HEK293 (cell line): ENCODE results near the gene AK5.

Source experiments
- CTCF ChIA-PET: fragments of 350-600 bp; formaldehyde crosslinking; extraction: SDS; loops from one replicate; lab custom pipeline; 2021; ENCODE audit warnings: antibody characterized with exemption; lab: Yijun Ruan, JAX
- POLR2A ChIA-PET: fragments of 300-600 bp; formaldehyde crosslinking; extraction: SDS; loops from one replicate; lab custom pipeline; 2020; ENCODE audit warnings: antibody characterized with exemption, inconsistent platforms; lab: Yijun Ruan, JAX
- H3K27ac ChIP-seq: fragments of 200-500 bp; sonication (Bioruptor generic); 2 replicates; pipeline ENCODE4 v1.5.1; 2014; ENCODE audit warnings: low read depth, low read length, control low read depth, inconsistent platforms; ENCODE audit errors: extremely low read depth
- H3K36me3 ChIP-seq, 2 experiments: fragments of 200-500 bp in 1 of 2; sonication (Bioruptor generic) in 1 of 2; 1 replicate in 1 of 2; 2 replicates in 1 of 2; pipeline ENCODE4 v1.5.1; 2014 to 2017; ENCODE audit warnings: inconsistent platforms in 2 of 2, low read length in 2 of 2; ENCODE audit not compliant: control insufficient read depth in 2 of 2, insufficient read depth in 1 of 2
- H3K4me1 ChIP-seq: fragments of 200-500 bp; sonication (Bioruptor generic); 2 replicates; pipeline ENCODE4 v1.5.1; 2014; ENCODE audit warnings: mild to moderate bottlenecking, low read length, inconsistent platforms; ENCODE audit not compliant: control insufficient read depth, insufficient read depth
- H3K4me3 ChIP-seq: 2 replicates; pipeline ENCODE4 v1.5.1; 2011; ENCODE audit warnings: low read depth, mild to moderate bottlenecking, control low read depth, low read length, moderate library complexity
- H3K9me3 ChIP-seq: fragments of 200-500 bp; sonication (Bioruptor generic); 2 replicates; pipeline ENCODE4 v1.5.1; 2014; ENCODE audit warnings: low read depth, low read length, inconsistent platforms; ENCODE audit not compliant: control insufficient read depth, insufficient read depth
- HIC1 ChIP-seq: fragments of 450-650 bp; formaldehyde crosslinking; IDR thresholded peaks from 2 replicates; pipeline ENCODE4 v1.5.1; 2016; ENCODE audit warnings: missing biosample characterization, missing genetic modification characterization
- INSM2 ChIP-seq: fragments of 450-650 bp; formaldehyde crosslinking; IDR thresholded peaks from 2 replicates; pipeline ENCODE4 v1.5.1; 2016; ENCODE audit warnings: missing biosample characterization, missing genetic modification characterization
- KLF10 ChIP-seq: fragments of 450-650 bp; IDR thresholded peaks from 2 replicates; pipeline ENCODE4 v1.5.1; 2018; ENCODE audit warnings: missing biosample characterization, mild to moderate bottlenecking, missing genetic modification characterization
- OVOL3 ChIP-seq: fragments of 450-650 bp; formaldehyde crosslinking; IDR thresholded peaks from 2 replicates; pipeline ENCODE4 v1.5.1; 2016; ENCODE audit warnings: missing biosample characterization, missing genetic modification characterization
- PATZ1 ChIP-seq: fragments of 450-650 bp; formaldehyde crosslinking; IDR thresholded peaks from 2 replicates; pipeline ENCODE4 v1.5.1; 2016; ENCODE audit warnings: missing biosample characterization, missing genetic modification characterization
- SETDB1 ChIP-seq: IDR thresholded peaks from one replicate; pipeline ENCODE4 v1.6.1; 2017; ENCODE audit warnings: mild to moderate bottlenecking, low read length, moderate library complexity, mixed read lengths; ENCODE audit not compliant: insufficient read length
- WT1 ChIP-seq: fragments of 450-650 bp; formaldehyde crosslinking; IDR thresholded peaks from 2 replicates; pipeline ENCODE4 v1.5.1; 2016; ENCODE audit warnings: missing biosample characterization, missing genetic modification characterization
- ZBTB10 ChIP-seq: fragments of 450-650 bp; formaldehyde crosslinking; IDR thresholded peaks from 2 replicates; pipeline ENCODE4 v1.5.1; 2016; ENCODE audit warnings: missing biosample characterization, missing genetic modification characterization
- ZBTB11 ChIP-seq: fragments of 450-650 bp; formaldehyde crosslinking; conservative IDR thresholded peaks from 2 replicates; pipeline ENCODE4 v1.5.1; 2016; ENCODE audit warnings: low read depth, missing biosample characterization, missing genetic modification characterization
- ZBTB6 ChIP-seq: fragments of 450-650 bp; formaldehyde crosslinking; IDR thresholded peaks from 2 replicates; pipeline ENCODE4 v1.5.1; 2017; ENCODE audit warnings: missing biosample characterization, missing genetic modification characterization
- ZBTB7A ChIP-seq: fragments of 450-650 bp; formaldehyde crosslinking; IDR thresholded peaks from 2 replicates; pipeline ENCODE4 v1.5.1; 2016; ENCODE audit warnings: low read depth, missing biosample characterization, missing genetic modification characterization
- ZBTB8A ChIP-seq: fragments of 450-650 bp; formaldehyde crosslinking; IDR thresholded peaks from 2 replicates; pipeline ENCODE4 v1.5.1; 2016; ENCODE audit warnings: missing biosample characterization, missing genetic modification characterization
- ZNF174 ChIP-seq: fragments of 450-650 bp; formaldehyde crosslinking; IDR thresholded peaks from 2 replicates; pipeline ENCODE4 v1.5.0; 2017; ENCODE audit warnings: missing biosample characterization, mild to moderate bottlenecking, missing genetic modification characterization
- ZNF184 ChIP-seq: fragments of 450-650 bp; IDR thresholded peaks from 2 replicates; pipeline ENCODE4 v1.5.1; 2018; ENCODE audit warnings: missing biosample characterization, mild to moderate bottlenecking, missing genetic modification characterization
- ZNF19 ChIP-seq: fragments of 450-650 bp; formaldehyde crosslinking; IDR thresholded peaks from 2 replicates; pipeline ENCODE4; 2016; ENCODE audit warnings: missing biosample characterization, missing genetic modification characterization, low read depth
- ZNF341 ChIP-seq: fragments of 450-650 bp; formaldehyde crosslinking; IDR thresholded peaks from 2 replicates; pipeline ENCODE4; 2016; ENCODE audit warnings: low read depth, missing biosample characterization, missing genetic modification characterization
- ZNF350 ChIP-seq: fragments of 450-650 bp; formaldehyde crosslinking; IDR thresholded peaks from 2 replicates; pipeline ENCODE4 v1.5.0; 2017; ENCODE audit warnings: missing biosample characterization, mild to moderate bottlenecking, missing genetic modification characterization
- ZNF366 ChIP-seq: fragments of 450-650 bp; formaldehyde crosslinking; conservative IDR thresholded peaks from 2 replicates; pipeline ENCODE4 v1.5.1; 2016; ENCODE audit warnings: missing biosample characterization, missing genetic modification characterization
- ZNF529 ChIP-seq: fragments of 450-650 bp; formaldehyde crosslinking; IDR thresholded peaks from 2 replicates; pipeline ENCODE4 v1.5.1; 2017; ENCODE audit warnings: missing genetic modification characterization, missing biosample characterization; ENCODE audit not compliant: insufficient replicate concordance
- ZNF747 ChIP-seq: fragments of 450-650 bp; formaldehyde crosslinking; IDR thresholded peaks from 2 replicates; pipeline ENCODE4 v1.5.1; 2016; ENCODE audit warnings: missing biosample characterization, missing genetic modification characterization

AK5 gene

GRCh38 chr1:77399250-77400086 is 117.6 kb downstream of the AK5 start:
- no peaks in the 10 kb centered on the region for H3K4me1 ChIP-seq
- CTCF ChIA-PET, result no interaction called here

More at GRCh38 chr1:77399250-77400086, 117.6 kb downstream of the AK5 start:
- no peak overlapping the region for H3K4me3 ChIP-seq
- POLR2A ChIA-PET, result no interaction called here
- no peak for TF ChIP-seq ZBTB10 (tag by site-specific recombination)
- TF ChIP-seq ZNF174 (tag by site-specific recombination), result no peak
- TF ChIP-seq ZNF19 (tag by site-specific recombination), result no peak
- no peak for TF ChIP-seq ZBTB7A (tag by site-specific recombination)
- no peak for TF ChIP-seq HIC1 (tag by site-specific recombination)
- TF ChIP-seq PATZ1, result no peak
- no peak for TF ChIP-seq WT1
- no peak for TF ChIP-seq OVOL3
- no peak for TF ChIP-seq ZBTB6
- TF ChIP-seq ZNF366 (tag by site-specific recombination), result no peak
- TF ChIP-seq ZBTB8A, result no peak
- TF ChIP-seq SETDB1, result no peak
- no peak for TF ChIP-seq INSM2
- TF ChIP-seq ZNF350 (tag by site-specific recombination), result no peak
- TF ChIP-seq ZBTB11 (tag by site-specific recombination), result no peak
- no peak for TF ChIP-seq ZNF747 (tag by site-specific recombination)
- TF ChIP-seq ZNF184 (tag by site-specific recombination), result no peak
- no peak for TF ChIP-seq ZNF529 (tag by site-specific recombination)
- no peak for TF ChIP-seq ZNF341 (tag by site-specific recombination)
- TF ChIP-seq KLF10 (tag by site-specific recombination), result no peak
- H3K27ac ChIP-seq, result no peak overlapping the region
- no peaks in the 10 kb centered on the region for H3K9me3 ChIP-seq
- no peaks in the 10 kb centered on the region for H3K36me3 ChIP-seq
